GM18507 (cell line): ENCODE measurements around the gene GPC6.

Experiments used
- DNase-seq: peaks from one replicate; pipeline ENCODE4 v3.0.0; 2011; ENCODE audit warnings: low read depth; ENCODE audit not compliant: insufficient read length; ENCODE audit errors: extremely low spot score
- FAIRE-seq: peaks from 2 replicates; lab custom pipeline; 2011; peaks lifted over from hg19 to GRCh38; lab: Jason Lieb, UNC

The GPC6 gene

DNA sequence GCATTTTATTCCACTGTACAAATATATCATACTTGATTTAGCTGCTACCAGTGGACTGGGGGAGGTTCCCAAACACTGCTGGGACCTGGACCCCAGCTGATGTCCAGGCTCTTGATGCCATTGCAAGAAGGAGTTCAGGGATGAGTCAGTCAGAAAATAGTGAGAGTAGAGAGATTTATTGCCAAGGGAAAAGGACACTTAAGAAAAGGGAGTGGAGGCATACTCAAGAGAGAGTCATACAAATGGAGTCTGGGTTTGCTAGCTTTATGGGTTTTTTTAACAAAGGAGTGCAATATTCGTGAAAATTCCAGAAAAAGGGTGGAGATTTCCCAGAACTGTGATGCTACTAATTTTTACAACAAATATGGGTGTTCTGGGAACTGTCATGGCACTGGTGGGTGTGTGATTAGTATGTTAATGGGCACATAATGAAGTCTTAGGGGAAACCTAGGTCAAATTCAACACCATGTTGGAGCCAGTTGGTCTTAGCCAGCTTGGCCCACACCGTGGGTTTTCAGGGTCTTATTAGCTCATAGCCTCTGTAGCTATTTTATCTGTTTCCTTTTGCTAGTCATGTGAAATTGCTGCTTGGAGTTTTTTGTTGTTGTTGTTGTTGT lies 36.2 kb downstream of the GPC6 start:
- FAIRE-seq, result no peak
- DNase-seq, result no peak

DNA sequence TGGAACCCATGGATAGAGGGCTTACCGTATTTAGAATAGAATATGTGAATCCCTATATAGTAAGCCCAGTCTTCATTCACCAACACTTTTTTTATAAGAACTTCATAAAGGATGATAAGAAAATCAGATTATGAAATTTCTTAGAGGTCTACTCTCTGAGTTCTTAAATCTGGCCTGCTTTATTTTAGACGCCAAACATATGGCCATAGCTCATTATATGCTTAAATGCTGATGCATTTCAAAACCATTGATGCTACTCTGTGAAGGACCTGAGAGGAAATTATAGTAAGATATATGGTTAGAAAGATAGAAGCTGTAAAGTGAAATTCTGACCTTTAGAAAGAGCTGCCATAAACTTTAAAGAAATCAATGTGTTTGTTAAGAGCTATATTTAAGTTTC lies 38.3 kb downstream of the GPC6 start:
- no peak for FAIRE-seq

DNA sequence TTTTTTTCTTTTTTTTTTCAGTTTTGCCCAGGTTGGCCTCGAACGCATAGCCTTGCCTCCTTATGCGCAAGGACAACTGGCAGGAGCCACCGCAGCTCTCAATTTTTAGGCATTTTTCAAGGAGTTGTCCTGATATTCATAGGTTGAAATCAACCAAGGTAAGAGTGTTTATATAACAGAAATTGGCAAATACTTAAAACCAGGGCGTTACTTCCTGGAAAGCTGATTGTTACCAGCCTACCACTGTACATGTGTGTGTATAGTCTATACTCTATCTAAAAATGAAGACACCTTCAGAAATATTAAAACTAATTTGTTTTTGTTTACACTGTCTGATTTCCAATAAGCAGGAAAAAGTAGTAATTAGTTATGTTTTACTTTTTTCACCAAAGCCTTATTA lies 39.2 kb downstream of the GPC6 start:
- DNase-seq (no peak), FAIRE-seq (no peak)

More for the DNA sequence above, 38.3 kb downstream of the GPC6 start:
- no peak for DNase-seq

DNA sequence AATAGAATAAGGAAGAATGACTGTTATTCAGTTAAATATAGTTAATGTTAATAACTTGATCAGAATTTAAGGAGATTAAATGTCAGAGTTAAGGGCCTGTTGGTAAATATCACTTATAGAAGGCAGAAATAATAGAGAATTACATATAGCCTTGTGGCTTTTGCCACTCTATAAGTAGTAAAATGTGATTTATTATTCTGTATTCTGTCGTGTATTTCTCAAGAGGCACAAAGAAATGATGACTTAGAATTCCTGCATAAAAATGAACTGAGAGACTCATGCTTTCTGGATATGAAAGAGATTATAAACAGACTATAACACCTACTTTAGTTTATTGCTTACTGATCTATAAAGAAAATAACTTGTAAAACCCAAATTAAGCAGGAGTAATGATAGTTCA lies 40.1 kb downstream of the GPC6 start:
- DNase-seq, result no peak
- FAIRE-seq, result no peak

DNA sequence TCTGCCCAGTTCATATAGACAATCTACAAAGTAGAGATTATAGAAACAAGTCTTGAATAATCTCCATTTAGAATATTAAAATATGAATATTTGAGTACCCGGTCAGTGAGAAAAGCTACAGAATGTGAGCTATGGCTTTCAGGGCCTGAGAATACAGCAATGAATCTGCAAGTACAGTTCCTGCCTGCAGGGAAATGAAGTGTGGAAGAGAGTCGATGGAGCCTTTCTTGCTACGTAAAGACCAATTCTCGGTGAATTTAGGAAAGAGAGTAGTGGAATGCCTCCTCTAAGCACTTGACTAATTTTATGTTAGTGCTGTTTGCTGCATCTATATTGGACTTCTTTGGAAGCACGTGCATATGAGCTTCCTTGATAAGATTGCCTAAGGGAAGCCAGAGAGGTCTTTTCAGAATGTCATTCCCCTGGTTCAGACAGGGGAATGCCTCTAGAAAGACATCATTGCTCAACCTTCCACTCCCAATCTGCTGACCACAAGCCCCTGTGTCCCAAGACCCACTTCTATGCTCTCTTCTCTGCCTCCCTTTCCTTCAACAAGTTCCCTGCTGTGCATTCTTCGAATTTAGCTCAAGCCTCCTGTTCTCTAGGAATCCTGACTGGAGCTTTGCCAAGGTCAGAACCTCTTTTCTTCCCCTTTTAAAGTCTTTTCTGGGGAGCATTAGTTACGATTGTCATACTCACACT lies 41.9 kb downstream of the GPC6 start:
- FAIRE-seq, result no peak
- DNase-seq, result no peak

DNA sequence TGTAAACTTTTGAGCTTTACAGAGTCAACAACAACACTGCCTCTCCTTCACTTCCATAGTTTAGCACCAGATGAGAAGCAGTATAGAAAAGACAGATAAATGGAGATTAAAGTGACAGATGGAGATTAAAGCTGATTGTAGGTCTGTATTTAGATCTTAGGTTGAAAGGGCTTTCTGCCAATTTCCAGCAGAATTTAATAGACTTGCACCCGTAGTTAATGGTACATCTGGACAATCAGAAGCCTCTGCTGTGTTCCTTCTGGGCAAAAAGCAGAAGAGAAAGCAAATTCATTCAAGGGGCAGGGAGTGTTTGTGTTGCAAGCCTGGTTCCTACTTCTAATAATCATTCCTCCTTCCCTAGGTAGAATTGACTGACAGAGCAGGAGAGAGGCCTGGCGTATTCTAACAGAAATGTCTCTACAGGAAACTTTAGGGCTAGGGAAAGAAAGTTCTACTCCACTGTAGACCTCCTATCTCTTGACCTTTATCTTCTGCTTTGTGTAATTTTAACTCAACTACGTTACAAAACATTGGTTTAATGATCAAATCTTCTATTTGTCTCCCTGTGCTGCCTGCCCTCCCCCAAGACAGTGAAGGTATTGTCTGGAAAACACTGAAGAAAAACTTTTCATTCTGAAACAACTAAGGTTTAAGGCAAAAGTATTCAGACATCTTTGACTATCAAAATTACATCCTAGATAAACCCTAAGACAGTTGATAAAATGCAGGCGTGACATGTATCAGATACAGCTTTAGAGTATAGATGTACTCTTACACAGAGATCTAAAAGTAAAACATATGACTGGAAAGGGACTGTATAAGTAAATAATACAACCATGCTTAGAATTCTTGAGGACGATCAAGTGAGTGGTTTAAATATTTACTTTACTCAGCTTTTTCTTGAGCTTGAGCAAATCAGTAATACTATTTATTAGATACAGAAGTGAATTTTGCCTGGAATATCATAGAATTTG lies 44.4 kb downstream of the GPC6 start:
- no peak for DNase-seq
- no peak for FAIRE-seq

DNA sequence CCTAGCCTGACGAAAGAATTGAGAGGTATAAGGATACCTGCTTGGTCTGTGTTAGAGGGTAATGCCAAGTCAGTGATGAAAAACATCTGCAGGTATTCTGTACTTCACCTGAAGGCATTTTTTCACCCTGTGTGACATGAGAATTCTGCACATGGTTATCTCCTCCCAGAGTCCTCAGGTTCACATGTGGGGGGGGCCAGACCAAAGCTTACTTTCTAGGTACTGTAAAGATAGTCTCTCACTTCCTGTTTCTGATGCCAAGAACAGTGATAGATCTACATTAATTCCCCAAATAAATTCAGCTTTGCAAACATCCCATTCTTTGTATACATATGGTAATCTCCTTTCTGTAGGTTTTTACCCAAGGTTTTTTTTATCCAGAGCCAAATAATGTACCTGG lies 53.4 kb downstream of the GPC6 start:
- no peak for DNase-seq
- FAIRE-seq, result no peak

DNA sequence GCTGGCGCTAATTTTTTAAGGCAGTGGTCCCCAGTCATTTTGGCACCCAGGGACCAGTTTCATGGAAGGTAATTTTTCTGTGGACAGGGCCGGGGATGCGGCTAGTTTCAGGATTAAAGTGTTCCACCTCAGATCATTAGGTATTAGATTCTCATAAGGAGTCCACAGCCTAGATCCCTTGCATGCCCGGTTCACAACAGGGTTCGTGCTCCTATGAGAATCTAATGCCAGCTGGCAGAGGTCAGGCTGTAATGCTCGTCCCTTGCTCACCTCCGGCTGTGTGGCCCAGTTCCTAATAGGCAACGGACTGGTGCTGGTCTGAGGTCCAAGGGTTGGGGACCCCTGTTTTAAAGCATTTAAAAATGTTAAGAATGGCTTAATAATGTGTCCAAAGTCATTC lies 54.1 kb downstream of the GPC6 start:
- DNase-seq, result no peak
- no peak for FAIRE-seq

DNA sequence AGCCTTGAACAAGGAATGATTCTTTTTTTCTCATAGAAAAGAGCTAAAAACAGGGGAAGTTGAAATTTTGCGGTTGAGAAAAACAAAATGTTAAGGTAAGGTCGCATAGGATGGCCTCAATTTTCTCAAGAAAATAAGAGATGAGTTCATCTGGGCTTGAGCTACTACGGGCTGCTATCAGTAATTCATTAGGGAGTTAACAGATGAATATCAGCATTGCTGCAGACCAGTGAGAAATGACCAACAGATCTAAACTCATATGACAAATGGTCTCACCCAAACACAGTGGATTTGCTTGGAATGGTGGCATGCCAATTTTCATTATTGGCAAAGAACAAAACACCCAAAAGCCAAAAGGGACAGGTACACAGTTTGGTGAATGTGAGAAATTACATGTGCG lies 56.6 kb downstream of the GPC6 start:
- no peak for FAIRE-seq
- DNase-seq, result no peak

DNA sequence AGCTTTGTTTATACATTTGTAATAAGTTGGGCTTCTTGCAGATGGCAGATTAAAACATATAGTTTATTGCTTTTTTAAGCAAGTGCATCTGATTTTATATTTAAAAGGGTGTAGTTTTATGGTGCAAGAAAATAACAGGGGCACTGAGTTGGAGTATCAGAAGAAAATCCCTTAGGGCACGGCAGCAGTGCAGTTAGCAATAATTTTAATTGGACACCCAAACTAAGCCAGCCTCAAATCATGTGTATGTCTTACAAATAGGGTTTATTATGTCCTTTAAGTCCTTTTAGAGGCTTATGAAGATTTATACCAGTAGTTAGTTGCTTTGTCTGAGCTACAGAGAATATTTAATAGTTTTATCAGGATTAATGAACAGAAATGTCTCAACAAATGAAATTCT lies 57.5 kb downstream of the GPC6 start:
- FAIRE-seq, result no peak

DNA sequence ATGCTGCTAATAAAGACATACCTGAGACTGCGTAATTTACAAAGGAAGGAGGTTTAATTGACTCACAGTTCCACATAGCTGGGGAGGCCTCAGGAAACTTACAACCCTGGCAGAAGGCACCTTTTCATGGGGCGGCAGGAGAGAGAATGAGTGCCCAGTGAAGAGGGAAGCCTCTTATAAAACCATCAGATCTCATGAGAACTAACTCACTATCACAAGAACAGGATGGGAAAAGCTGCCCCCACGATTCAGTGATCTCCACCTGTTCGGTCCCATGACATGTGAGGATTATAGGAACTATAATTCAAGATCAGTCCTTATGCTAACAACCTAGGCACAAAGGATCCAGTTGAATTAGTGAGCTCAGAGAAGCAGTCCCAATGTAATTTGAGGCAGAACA lies 59.4 kb downstream of the GPC6 start:
- FAIRE-seq (no peak), DNase-seq (no peak)

More for the DNA sequence above, 57.5 kb downstream of the GPC6 start:
- DNase-seq, result no peak

DNA sequence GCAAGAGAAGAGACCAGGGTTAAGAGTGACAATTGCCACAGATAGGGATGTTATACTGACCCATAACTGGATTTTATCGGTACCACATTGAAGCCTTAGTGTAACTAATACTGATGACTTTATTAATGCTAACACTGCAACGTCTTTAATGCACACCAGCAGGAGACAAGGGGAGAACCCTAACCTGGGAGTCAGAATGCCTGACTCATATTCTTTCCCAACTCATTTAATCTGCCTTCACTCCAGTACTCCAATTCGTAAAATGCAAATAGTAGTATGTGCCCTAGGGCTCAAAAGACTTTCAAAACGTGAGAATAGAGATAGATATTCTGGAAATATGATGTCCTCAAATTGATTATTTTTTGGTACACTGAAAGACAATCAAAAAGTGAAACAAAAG lies 62.4 kb downstream of the GPC6 start:
- no peak for DNase-seq
- no peak for FAIRE-seq

DNA sequence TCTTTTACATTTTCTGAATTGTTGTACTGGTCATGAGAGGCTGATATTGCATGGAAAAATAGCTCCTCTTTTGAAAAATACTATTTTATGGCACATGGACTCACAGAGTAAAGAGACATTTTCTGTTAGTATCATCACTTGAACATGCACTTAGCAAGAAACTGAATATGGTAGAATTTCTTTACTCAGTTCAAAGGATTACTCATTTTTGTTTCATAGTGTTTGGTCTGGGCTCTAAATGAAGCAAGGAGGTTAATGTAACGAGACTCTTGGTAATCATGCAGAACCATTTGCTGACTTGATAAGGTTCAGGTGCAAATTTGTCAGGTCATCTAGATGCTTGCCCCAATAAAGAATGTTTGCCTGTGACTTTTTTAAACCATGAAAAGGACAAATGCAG lies 63.2 kb downstream of the GPC6 start:
- no peak for FAIRE-seq
- no peak for DNase-seq

DNA sequence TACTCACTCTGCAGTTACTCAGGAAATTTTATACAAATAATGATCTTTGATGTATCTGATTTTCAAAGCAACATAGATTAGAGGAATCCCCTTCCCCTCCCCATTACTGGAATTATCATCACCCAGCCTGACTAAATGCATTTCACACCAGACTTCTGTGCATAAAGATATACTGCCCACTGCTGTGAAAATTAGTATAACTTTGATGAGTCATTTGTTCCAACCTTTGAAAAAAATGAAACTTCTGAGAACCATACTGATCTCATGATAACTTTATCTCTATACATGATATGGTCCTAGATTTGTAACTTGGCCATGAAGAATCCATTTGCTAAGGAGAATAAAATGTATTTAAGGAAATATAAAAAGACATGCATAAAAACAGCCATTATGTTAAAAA lies 63.9 kb downstream of the GPC6 start:
- DNase-seq, result no peak
- FAIRE-seq, result no peak

DNA sequence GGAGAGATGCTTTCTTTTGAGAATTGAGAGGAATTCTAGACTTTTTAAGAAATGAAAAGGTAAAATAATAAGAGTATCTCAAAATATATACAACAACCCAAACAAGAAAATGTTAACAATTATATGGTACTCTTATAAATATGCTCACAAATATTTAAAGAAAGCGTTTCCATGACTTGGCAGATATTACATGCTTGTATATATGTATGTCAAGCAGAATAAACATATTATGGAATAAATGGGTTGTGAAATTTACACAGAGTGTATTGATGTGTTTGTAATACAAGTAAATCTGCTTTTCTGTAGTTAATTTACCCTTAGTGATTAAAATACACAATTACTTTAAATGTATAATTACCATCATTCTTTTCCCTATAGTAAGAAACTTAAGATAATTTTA lies 65.8 kb downstream of the GPC6 start:
- DNase-seq (no peak), FAIRE-seq (no peak)

DNA sequence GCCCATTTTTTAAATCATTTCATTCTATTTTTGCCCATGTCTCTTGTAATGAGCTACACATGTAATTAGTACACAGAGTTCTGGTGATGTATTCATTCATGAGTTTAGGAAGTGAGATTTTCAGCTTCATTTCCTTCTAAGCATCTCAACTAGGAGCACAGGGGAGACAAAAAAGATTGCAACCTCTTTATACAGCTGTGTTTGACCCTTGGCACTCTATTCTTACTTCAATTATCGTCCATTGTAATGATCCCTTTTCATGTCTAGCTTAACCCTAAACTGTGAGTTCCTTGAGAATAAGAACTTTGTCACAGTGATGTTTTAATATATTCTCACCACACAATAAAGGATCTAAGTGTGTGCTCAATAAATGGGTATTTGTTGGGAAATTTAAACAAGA lies 67.1 kb downstream of the GPC6 start:
- DNase-seq, result no peak
- no peak for FAIRE-seq

DNA sequence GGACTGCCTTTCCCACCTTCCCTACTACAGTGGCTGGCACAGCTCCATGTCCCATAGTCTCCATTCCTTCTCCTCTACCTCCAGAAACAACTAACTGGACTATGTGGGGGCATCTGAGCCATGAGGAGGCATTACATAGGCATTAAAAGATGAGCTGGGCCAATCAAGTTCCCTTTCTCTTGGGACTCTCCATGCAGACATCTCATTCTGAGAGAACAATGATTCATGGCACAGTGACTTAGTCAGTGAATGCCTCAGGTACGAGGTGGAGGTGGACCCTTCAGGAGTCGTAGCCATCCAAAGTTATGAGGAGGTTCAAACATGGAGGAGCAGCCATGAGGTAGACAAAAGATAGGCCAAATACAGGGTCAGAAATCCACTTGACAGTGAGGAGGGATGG lies 70.0 kb downstream of the GPC6 start:
- FAIRE-seq (no peak), DNase-seq (no peak)

DNA sequence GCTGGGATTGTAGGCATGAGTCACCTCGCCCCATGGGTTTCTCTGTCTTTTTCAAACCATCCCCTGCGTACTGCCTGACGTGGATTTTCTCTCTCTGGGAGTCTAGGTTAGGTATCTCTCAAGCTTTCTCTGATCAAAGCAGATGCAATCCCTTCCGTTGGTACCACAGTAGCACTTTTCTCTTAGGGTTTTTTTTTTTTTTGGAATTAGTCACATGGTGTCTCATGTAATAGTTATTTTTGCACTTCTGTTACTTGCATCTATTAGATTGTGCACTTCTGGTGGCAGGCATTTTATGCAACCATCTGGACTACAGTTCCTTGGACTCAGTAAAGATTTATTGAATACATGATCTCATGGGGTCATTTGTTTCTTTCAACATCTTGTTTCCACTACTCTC lies 72.1 kb downstream of the GPC6 start:
- DNase-seq (no peak), FAIRE-seq (no peak)

DNA sequence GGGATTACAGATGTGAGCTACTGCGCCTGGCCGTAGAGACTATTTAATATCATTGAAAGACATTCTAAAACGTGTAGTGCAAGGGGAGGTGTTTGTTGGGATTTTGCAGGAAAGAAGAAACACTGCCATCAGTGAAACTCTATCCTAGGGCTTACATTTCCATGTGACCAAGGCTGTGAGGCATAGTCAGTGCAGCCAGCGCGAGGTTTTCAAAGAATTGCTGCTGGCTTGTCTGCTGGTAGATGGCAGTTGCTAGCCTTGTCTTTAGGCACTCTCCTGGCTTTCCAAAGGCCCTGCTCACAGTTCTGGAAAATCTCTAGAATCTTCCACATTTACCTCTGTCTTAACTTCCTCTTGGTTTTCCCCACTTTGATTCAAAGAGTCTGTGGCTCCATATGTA lies 77.5 kb downstream of the GPC6 start:
- DNase-seq (no peak), FAIRE-seq (no peak)

DNA sequence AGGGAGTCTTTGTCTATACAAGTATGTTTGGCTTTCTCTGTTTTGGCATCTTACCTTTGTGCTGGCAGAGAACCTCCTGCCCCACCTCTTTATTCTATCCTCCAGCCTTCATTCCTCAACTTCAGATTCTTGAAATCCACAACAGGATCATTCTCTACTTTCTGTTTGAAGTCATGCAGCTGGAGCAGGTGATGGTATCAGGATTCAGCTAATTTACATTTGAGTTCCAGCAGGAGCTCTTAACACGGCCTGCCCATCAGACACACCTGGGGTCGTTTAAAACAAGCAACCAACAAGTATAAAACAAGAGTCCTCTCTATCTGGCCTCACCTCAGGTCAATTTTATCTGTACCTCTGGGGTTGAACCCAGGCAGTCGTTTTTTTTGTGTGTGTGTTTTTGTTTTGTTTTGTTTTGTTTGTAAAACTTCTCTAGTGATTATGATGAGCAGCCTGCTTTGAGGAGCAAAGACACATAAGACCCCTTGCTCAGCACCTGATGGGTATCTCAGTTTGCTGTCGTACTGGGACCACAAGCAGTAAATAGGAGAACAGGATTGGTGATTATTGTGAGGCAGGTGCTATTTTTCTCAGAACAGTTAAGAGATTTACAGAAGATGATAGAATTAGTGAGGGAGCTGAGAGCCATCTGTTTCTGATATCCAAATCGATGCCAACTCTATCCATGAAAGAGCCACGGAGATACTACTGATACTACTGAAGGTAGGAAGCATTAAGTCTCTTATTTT lies 78.4 kb downstream of the GPC6 start:
- DNase-seq, result no peak
- no peak for FAIRE-seq
